ENCODE measurements around the gene DOHH. TPM values are rescaled to one million over a fixed set of nuclear protein-coding genes. Genes with fewer than 3 reads are reported as not detected.

DOHH gene
- total RNA-seq, 4 donors from 2014 or later, result 19.5 to 37.5 (median 25.8) TPM

DNA sequence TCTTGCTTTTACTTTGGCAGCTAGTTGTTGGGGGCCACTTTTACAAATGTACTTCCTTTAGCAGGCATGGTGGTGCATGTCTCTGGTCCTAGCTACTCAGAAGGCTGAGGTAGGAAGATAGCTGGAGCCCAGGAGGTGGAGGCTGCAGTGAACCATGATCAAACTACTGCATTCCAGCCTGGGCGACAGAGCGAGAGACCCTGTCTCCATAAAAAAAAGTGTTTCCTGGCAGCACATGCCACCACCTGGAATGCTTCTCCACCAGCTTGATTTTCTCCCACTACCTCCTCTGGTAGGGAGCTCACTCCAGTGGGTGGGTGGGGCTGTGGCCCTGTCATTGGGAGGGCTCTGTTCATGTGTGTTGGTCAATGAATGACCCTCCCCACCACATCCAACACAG, 18.2 kb upstream of the DOHH start:
- Histone ChIP-seq H3K27me3 (no peaks in the 10 kb centered on the region), H3K4me3 (no peak overlapping the region), H3K27ac (replicated peaks in 1 of 4) (no peak overlapping the region), H3K36me3 (peaks cover 11 to 42% (median 27%) of the 10 kb centered on the region in 4 donors), H3K4me1 (peaks cover 0 to 55% (median 42%) of the 10 kb centered on the region in 4 donors), H3K9me3 (no peaks in the 10 kb centered on the region)
- 91% methylated on average over 2 of the region's 2 CpGs for WGBS
- no peak for TF ChIP-seq EP300 (IDR thresholded peaks at IDR 0.05)
- TF ChIP-seq POLR2AphosphoS5 (IDR thresholded peaks at IDR 0.05), result no peak
- TF ChIP-seq POLR2A (IDR thresholded peaks at IDR 0.05; ENCODE audit: low read depth), result no peak
- TF ChIP-seq, protein P1, sequence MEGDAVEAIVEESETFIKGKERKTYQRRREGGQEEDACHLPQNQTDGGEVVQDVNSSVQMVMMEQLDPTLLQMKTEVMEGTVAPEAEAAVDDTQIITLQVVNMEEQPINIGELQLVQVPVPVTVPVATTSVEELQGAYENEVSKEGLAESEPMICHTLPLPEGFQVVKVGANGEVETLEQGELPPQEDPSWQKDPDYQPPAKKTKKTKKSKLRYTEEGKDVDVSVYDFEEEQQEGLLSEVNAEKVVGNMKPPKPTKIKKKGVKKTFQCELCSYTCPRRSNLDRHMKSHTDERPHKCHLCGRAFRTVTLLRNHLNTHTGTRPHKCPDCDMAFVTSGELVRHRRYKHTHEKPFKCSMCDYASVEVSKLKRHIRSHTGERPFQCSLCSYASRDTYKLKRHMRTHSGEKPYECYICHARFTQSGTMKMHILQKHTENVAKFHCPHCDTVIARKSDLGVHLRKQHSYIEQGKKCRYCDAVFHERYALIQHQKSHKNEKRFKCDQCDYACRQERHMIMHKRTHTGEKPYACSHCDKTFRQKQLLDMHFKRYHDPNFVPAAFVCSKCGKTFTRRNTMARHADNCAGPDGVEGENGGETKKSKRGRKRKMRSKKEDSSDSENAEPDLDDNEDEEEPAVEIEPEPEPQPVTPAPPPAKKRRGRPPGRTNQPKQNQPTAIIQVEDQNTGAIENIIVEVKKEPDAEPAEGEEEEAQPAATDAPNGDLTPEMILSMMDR (IDR thresholded peaks at IDR 0.05), result no peak
- intact Hi-C loops (cut with DNase I), result no loop called here
- DNase-seq (ENCODE audit: extremely low spot score), result no peak

DNA sequence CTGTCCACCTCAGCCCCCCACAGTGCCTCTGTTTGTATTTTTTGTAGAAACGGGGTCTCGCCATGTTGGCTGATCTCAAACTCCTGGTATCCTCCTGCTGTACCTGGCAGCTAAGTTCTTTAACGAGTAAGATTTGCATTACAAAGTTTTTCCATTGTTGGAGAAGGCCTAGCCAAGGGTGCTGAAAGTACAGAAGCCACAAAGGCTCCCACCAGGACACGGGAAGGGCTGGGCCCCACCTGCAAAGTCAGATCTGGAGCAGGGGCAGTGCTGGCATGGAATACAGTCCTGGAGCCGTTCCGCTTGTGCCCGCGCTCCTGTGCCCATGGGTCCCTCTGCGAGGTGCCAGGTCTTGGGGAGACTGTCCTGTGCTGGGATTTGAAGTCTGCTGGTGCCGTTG, 17.8 kb upstream of the DOHH start:
- intact Hi-C loops (cut with DNase I), result no loop called here
- 86% methylated on average over 10 of the region's 10 CpGs for WGBS
- H3K9me3 ChIP-seq, result no peaks in the 10 kb centered on the region
- H3K4me3 ChIP-seq, result no peak overlapping the region
- H3K4me1 ChIP-seq, result peaks cover 2 to 58% (median 46%) of the 10 kb centered on the region in 4 donors
- DNase-seq (ENCODE audit: extremely low spot score), result no peak
- H3K27ac ChIP-seq (replicated peaks in 1 of 4), result no peak overlapping the region
- TF ChIP-seq POLR2AphosphoS5 (IDR thresholded peaks at IDR 0.05), result no peak
- no peak for TF ChIP-seq EP300 (IDR thresholded peaks at IDR 0.05)
- TF ChIP-seq, protein P1 (IDR thresholded peaks at IDR 0.05), result no peak
- TF ChIP-seq POLR2A (IDR thresholded peaks at IDR 0.05; ENCODE audit: low read depth), result no peak
- H3K36me3 ChIP-seq, result peaks cover 7 to 38% (median 23%) of the 10 kb centered on the region in 4 donors
- no peaks in the 10 kb centered on the region for H3K27me3 ChIP-seq

DNA sequence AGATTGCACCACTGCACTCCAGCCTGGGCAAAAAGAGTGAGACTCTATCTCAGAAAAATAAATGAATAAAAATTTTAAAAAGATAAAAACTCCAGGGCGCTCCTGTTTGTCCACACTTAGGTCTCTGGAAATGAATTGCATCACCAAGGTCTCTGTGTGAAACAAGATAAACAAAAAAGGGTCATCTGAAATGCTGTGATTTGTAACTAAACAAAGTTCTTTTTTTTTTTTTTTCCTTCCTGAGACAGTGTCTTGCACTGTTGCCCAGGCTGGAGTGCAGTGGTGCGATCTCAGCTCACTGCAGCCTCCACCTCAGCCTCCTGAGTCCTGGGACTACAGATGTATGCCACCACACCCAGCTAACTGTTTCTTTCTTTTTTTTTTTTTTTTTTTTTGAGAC, 17.2 kb upstream of the DOHH start:
- 94% methylated on average over 2 of the region's 2 CpGs for WGBS
- intact Hi-C loops (cut with DNase I), result no loop called here

DNA sequence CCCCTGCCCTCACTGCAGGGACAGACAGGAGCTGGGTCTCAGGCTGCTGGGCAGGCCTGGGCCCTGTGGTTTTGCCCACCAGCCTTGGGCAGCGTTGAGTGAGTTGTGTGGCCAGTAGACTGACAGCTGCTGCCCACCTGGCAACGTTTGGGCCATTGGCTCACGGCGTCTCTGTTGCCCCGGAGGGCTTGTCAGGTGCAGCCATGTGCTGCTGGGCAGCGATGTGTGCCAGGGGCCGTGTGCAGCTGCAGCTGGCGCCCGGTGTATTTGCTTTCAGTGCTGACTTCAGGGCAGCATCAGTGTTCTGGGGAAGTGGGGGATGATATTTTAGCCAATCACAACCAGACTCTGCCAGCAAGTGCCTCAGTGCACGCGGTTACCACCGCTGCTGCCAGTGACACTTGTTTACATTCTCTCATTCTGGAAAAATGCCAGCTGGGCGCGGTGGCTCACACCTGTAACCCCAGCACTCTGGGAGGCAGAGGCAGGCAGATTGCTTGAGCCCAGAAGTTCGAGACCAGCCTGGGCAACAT, 16.3 kb upstream of the DOHH start:
- WGBS, result 68% methylated on average over 7 of the region's 15 CpGs
- no peak overlapping the region for H3K4me3 ChIP-seq
- peaks cover 12 to 70% (median 56%) of the 10 kb centered on the region in 4 donors for H3K4me1 ChIP-seq
- intact Hi-C loops (cut with DNase I), result no loop called here
- TF ChIP-seq POLR2AphosphoS5 (IDR thresholded peaks at IDR 0.05), result no peak
- TF ChIP-seq POLR2A (IDR thresholded peaks at IDR 0.05; ENCODE audit: low read depth), result no peak
- no peak for TF ChIP-seq EP300 (IDR thresholded peaks at IDR 0.05)
- TF ChIP-seq, protein P1 (IDR thresholded peaks at IDR 0.05), result no peak
- no peak overlapping the region for H3K27ac ChIP-seq (replicated peaks in 1 of 4)
- no peaks in the 10 kb centered on the region for H3K9me3 ChIP-seq
- H3K36me3 ChIP-seq, result peaks cover 0 to 24% (median 13%) of the 10 kb centered on the region in 4 donors
- H3K27me3 ChIP-seq, result no peaks in the 10 kb centered on the region
- DNase-seq (ENCODE audit: extremely low spot score), result no peak

More for the DNA sequence above, 17.2 kb upstream of the DOHH start:
- no peaks in the 10 kb centered on the region for H3K27me3 ChIP-seq
- no peak for TF ChIP-seq POLR2AphosphoS5 (IDR thresholded peaks at IDR 0.05)
- no peak for TF ChIP-seq EP300 (IDR thresholded peaks at IDR 0.05)
- TF ChIP-seq, protein P1 (IDR thresholded peaks at IDR 0.05), result no peak
- TF ChIP-seq POLR2A (IDR thresholded peaks at IDR 0.05; ENCODE audit: low read depth), result no peak
- no peak overlapping the region for H3K27ac ChIP-seq (replicated peaks in 1 of 4)
- peaks cover 4 to 32% (median 17%) of the 10 kb centered on the region in 4 donors for H3K36me3 ChIP-seq
- H3K4me1 ChIP-seq, result peaks cover 7 to 65% (median 51%) of the 10 kb centered on the region in 4 donors
- DNase-seq (ENCODE audit: extremely low spot score), result no peak
- H3K4me3 ChIP-seq, result no peak overlapping the region
- no peaks in the 10 kb centered on the region for H3K9me3 ChIP-seq

All from esophagus muscularis mucosa (tissue), 4 donors.